NCI-H2227 treated with DMSO at 0.1 percent for 48 hours (cell line): ENCODE results near the gene BCL3.
"Not testable (repeated sequence)": the region's sequence is repeated elsewhere in the genome, so short reads cannot be mapped to it uniquely, and the experiment has no call there.

Experiments
- DNase-seq: peaks from one replicate; lab custom pipeline; 2025; lab: John Stamatoyannopoulos, UW

Gene BCL3

GRCh38 chr19:44757735-44758505 lies 9.4 kb downstream of the BCL3 start:
- peak; percentile 30 for DNase-seq

- DNase-seq = no peak
Observed at GRCh38 chr19:44758596-44758995, 10.1 kb downstream of the BCL3 start.

- DNase-seq = no peak
Observed at GRCh38 chr19:44759083-44759804, 10.7 kb downstream of the BCL3 start.

- no peak for DNase-seq
Observed at GRCh38 chr19:44762038-44762437, 13.5 kb downstream of the BCL3 start.

GRCh38 chr19:44765033-44765948 lies 16.8 kb downstream of the BCL3 start:
- DNase-seq = no peak

GRCh38 chr19:44765949-44766335 lies 17.4 kb downstream of the BCL3 start:
- no peak for DNase-seq

- DNase-seq = no peak
Observed at GRCh38 chr19:44767295-44768180, 19.0 kb downstream of the BCL3 start.

GRCh38 chr19:44770550-44771257 lies 22.2 kb downstream of the BCL3 start:
- peak; percentile 58 for DNase-seq

- not testable (repeated sequence) for DNase-seq
Observed at GRCh38 chr19:44772144-44772543, 23.6 kb downstream of the BCL3 start.

GRCh38 chr19:44772959-44773358 lies 24.5 kb downstream of the BCL3 start:
- DNase-seq = no peak

- no peak for DNase-seq
Observed at GRCh38 chr19:44775676-44776240, 27.2 kb downstream of the BCL3 start.

GRCh38 chr19:44776402-44777096 lies 28.0 kb downstream of the BCL3 start:
- no peak for DNase-seq

GRCh38 chr19:44777715-44778347 lies 29.3 kb downstream of the BCL3 start, which contains the start of gene CBLC:
Gene CBLC, plus strand, starts transcription at chr19:44777890. Its CDS starts 42 bp downstream, at chr19:44777932.
- DNase-seq = no peak

GRCh38 chr19:44779150-44779549 lies 30.6 kb downstream of the BCL3 start:
- no peak for DNase-seq

- DNase-seq = not testable (repeated sequence)
Observed at GRCh38 chr19:44781694-44782093, 33.2 kb downstream of the BCL3 start.

- DNase-seq = no peak
Observed at GRCh38 chr19:44782729-44783128, 34.2 kb downstream of the BCL3 start.

- no peak for DNase-seq
Observed at GRCh38 chr19:44783545-44783944, 35.0 kb downstream of the BCL3 start.

GRCh38 chr19:44785271-44785670 lies 36.8 kb downstream of the BCL3 start:
- no peak for DNase-seq

- no peak for DNase-seq
Observed at GRCh38 chr19:44785993-44786392, 37.5 kb downstream of the BCL3 start.
